Measurements from ENCODE around the gene ARPC4.

- TF ChIP-seq CTCF (IDR thresholded peaks at IDR 0.05; ENCODE audit: extremely low read depth in 1 of 2, insufficient read depth in 1 of 2, low read depth in 1 of 2, low read length in 2 of 2) (no peak), MYC (IDR thresholded peaks at IDR 0.05; ENCODE audit: low read depth, low read length) (no peak), GATA2 (IDR thresholded peaks at IDR 0.05; ENCODE audit: insufficient read depth, insufficient read length, low read depth, low read length) (no peak), MAX (IDR thresholded peaks at IDR 0.05; ENCODE audit: insufficient read depth, insufficient read length) (no peak), POLR2AphosphoS5 (IDR thresholded peaks at IDR 0.05; ENCODE audit: insufficient read depth, low read depth, low read length) (no peak), POLR2A (IDR thresholded peaks at IDR 0.05; ENCODE audit: low read depth, low read length) (no peak), JUN (IDR thresholded peaks at IDR 0.05; ENCODE audit: borderline replicate concordance, insufficient read depth, insufficient read length, low read depth) (no peak)
These were observed 10.6 kb downstream of the ARPC4 start for GRCh38 chr3:9803494-9803893.
